ENCODE results near the gene INPPL1. TPM values are rescaled to one million over a fixed set of nuclear protein-coding genes. Genes with fewer than 3 reads are reported as not detected.

The INPPL1 gene
- total and polyA plus RNA-seq, 2 of the 13 experiments (the other 11 are each of a cell fraction or from before 2014, with no cell fraction given) = 29.1 to 66.9 TPM

GRCh38 chr11:72239849-72240460 lies 15.4 kb downstream of the INPPL1 start:
- WGBS (ENCODE audit: low lambda C conversion rate) = 35% methylated on average over 19 of the region's 69 CpGs
- intact Hi-C loops (cut with micrococcal nuclease; ENCODE audit: unreplicated experiment) = loop anchor here (2.0 kb wide), 1 partner anchor 15 kb away; the partner anchor contains the start of gene INPPL1
- H3K27me3 ChIP-seq (ENCODE audit: control insufficient read depth in 1 of 2, insufficient read depth in 2 of 2, low read length in 2 of 2) = peaks cover 6 to 42% of the 10 kb centered on the region in 2 experiments; a peak in 4 of 5 replicates
- H3K9ac ChIP-seq (ENCODE audit: insufficient read depth, low read depth, low read length) = 0 out of 2 replicates have a peak overlapping the region, but pooled peaks have one; percentile 15
- H3K4me1 ChIP-seq (ENCODE audit: insufficient read depth, low read length) = peaks cover 17% of the 10 kb centered on the region
- no peaks in the 10 kb centered on the region for H3K9me3 ChIP-seq (ENCODE audit: low read length)
- H3K4me2 ChIP-seq (ENCODE audit: low read depth, low read length) = peak overlapping the region; percentile 48
- H4K20me1 ChIP-seq (ENCODE audit: insufficient read depth, low read length) = no peaks in the 10 kb centered on the region
- H3K79me2 ChIP-seq (ENCODE audit: insufficient read depth, low read length) = no peaks in the 10 kb centered on the region
- H3K27ac ChIP-seq (ENCODE audit: extremely low read length, insufficient read depth, low read length) = no peak overlapping the region
- CTCF ChIA-PET (ENCODE audit: low intra/inter-chr PET ratio, low total read pairs) = no interaction called here
- BruUV-seq (replicated peaks) = no TSS peak
- H3K4me3 ChIP-seq (replicated peaks in 1 of 3; ENCODE audit: insufficient read depth in 1 of 3, low read depth in 2 of 3, low read length in 3 of 3) = peak overlapping the region in 1 of 3 experiments; percentile 45; a peak in 2 of 6 replicates
- in situ Hi-C loops (cut with HindIII; ENCODE audit: extremely low pct_ligation_motif_present, low pct_unique_long_range_greater_than_20kb) = no loop called here
- FAIRE-seq (no peak), DNase-seq (ENCODE audit: low spot score) (no peak), ATAC-seq (peak; percentile 57)
- peaks cover 5 to 7% of the 10 kb centered on the region in 2 experiments; a peak in 3 of 5 replicates for H3K36me3 ChIP-seq (replicated peaks in 1 of 2; ENCODE audit: control insufficient read depth in 1 of 2, insufficient read depth in 2 of 2, low read length in 2 of 2)
- POLR2A ChIA-PET = no interaction called here
- no peak overlapping the region for H2AFZ ChIP-seq (ENCODE audit: low read length)
- TF ChIP-seq MAX (IDR thresholded peaks at IDR 0.05) (peak; percentile 84), ZNF773 (CRISPR knock-in tag; IDR thresholded peaks at IDR 0.05; ENCODE audit: borderline replicate concordance) (0 out of 2 replicates have a peak, but pooled peaks have one; percentile 39), RAD21 (CRISPR knock-in tag; IDR thresholded peaks at IDR 0.05) (0 out of 2 replicates have a peak, but pooled peaks have one; percentile 5), ZNF577 (CRISPR knock-in tag; IDR thresholded peaks at IDR 0.05; ENCODE audit: borderline replicate concordance, low read depth) (no peak), NR3C1 (CRISPR knock-in tag; IDR thresholded peaks at IDR 0.05) (no peak), MBNL3 (CRISPR knock-in tag; conservative IDR thresholded peaks at IDR 0.05) (no peak), ZFY (CRISPR knock-in tag; IDR thresholded peaks at IDR 0.05) (0 out of 2 replicates have a peak, but pooled peaks have one; percentile 28), MXD1 (CRISPR knock-in tag; IDR thresholded peaks at IDR 0.05) (0 out of 2 replicates have a peak, but pooled peaks have one; percentile 31), AGO1 (IDR thresholded peaks at IDR 0.05; ENCODE audit: low read depth, low read length, poor library complexity, severe bottlenecking) (peak; percentile 41)
- TF ChIP-seq, protein P1, sequence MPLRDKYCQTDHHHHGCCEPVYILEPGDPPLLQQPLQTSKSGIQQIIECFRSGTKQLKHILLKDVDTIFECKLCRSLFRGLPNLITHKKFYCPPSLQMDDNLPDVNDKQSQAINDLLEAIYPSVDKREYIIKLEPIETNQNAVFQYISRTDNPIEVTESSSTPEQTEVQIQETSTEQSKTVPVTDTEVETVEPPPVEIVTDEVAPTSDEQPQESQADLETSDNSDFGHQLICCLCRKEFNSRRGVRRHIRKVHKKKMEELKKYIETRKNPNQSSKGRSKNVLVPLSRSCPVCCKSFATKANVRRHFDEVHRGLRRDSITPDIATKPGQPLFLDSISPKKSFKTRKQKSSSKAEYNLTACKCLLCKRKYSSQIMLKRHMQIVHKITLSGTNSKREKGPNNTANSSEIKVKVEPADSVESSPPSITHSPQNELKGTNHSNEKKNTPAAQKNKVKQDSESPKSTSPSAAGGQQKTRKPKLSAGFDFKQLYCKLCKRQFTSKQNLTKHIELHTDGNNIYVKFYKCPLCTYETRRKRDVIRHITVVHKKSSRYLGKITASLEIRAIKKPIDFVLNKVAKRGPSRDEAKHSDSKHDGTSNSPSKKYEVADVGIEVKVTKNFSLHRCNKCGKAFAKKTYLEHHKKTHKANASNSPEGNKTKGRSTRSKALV (CRISPR knock-in tag; IDR thresholded peaks at IDR 0.05) = peak; percentile 85
- TF ChIP-seq, protein P2, sequence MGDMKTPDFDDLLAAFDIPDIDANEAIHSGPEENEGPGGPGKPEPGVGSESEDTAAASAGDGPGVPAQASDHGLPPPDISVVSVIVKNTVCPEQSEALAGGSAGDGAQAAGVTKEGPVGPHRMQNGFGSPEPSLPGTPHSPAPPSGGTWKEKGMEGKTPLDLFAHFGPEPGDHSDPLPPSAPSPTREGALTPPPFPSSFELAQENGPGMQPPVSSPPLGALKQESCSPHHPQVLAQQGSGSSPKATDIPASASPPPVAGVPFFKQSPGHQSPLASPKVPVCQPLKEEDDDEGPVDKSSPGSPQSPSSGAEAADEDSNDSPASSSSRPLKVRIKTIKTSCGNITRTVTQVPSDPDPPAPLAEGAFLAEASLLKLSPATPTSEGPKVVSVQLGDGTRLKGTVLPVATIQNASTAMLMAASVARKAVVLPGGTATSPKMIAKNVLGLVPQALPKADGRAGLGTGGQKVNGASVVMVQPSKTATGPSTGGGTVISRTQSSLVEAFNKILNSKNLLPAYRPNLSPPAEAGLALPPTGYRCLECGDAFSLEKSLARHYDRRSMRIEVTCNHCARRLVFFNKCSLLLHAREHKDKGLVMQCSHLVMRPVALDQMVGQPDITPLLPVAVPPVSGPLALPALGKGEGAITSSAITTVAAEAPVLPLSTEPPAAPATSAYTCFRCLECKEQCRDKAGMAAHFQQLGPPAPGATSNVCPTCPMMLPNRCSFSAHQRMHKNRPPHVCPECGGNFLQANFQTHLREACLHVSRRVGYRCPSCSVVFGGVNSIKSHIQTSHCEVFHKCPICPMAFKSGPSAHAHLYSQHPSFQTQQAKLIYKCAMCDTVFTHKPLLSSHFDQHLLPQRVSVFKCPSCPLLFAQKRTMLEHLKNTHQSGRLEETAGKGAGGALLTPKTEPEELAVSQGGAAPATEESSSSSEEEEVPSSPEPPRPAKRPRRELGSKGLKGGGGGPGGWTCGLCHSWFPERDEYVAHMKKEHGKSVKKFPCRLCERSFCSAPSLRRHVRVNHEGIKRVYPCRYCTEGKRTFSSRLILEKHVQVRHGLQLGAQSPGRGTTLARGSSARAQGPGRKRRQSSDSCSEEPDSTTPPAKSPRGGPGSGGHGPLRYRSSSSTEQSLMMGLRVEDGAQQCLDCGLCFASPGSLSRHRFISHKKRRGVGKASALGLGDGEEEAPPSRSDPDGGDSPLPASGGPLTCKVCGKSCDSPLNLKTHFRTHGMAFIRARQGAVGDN (CRISPR knock-in tag; IDR thresholded peaks at IDR 0.05) = peak; percentile 79
- TF ChIP-seq, protein P3, sequence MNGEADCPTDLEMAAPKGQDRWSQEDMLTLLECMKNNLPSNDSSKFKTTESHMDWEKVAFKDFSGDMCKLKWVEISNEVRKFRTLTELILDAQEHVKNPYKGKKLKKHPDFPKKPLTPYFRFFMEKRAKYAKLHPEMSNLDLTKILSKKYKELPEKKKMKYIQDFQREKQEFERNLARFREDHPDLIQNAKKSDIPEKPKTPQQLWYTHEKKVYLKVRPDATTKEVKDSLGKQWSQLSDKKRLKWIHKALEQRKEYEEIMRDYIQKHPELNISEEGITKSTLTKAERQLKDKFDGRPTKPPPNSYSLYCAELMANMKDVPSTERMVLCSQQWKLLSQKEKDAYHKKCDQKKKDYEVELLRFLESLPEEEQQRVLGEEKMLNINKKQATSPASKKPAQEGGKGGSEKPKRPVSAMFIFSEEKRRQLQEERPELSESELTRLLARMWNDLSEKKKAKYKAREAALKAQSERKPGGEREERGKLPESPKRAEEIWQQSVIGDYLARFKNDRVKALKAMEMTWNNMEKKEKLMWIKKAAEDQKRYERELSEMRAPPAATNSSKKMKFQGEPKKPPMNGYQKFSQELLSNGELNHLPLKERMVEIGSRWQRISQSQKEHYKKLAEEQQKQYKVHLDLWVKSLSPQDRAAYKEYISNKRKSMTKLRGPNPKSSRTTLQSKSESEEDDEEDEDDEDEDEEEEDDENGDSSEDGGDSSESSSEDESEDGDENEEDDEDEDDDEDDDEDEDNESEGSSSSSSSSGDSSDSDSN (CRISPR knock-in tag; IDR thresholded peaks at IDR 0.05) = peak; percentile 15; the same call in 1 of the 2 replicates
